ENCODE results near the gene LRIT1.

Gene LRIT1

GRCh38 chr10:84204610-84205009 is 36.7 kb downstream of the LRIT1 start:
- TF ChIP-seq FOXP2 (optimal IDR thresholded peaks at IDR 0.05; ENCODE audit: borderline replicate concordance, extremely low read depth, extremely low read length, insufficient read depth) (no peak), TAF1 (IDR thresholded peaks at IDR 0.05; ENCODE audit: borderline replicate concordance, insufficient read depth, low read length) (no peak), REST (IDR thresholded peaks at IDR 0.05; ENCODE audit: insufficient read depth in 1 of 2, low read depth in 2 of 2, low read length in 2 of 2) (no peak)

- TF ChIP-seq POLR2AphosphoS5 (IDR thresholded peaks at IDR 0.05; ENCODE audit: low read depth, low read length) (no peak), FOXP2 (optimal IDR thresholded peaks at IDR 0.05; ENCODE audit: borderline replicate concordance, extremely low read depth, extremely low read length, insufficient read depth) (no peak), TAF1 (IDR thresholded peaks at IDR 0.05; ENCODE audit: borderline replicate concordance, insufficient read depth, low read length) (no peak), SIN3A (IDR thresholded peaks at IDR 0.05; ENCODE audit: borderline replicate concordance, insufficient read depth, low read length) (no peak), REST (IDR thresholded peaks at IDR 0.05; ENCODE audit: insufficient read depth in 1 of 2, low read depth in 2 of 2, low read length in 2 of 2) (no peak)
These were observed 37.2 kb downstream of the LRIT1 start for GRCh38 chr10:84204122-84204521.

GRCh38 chr10:84202349-84202748 is 39.0 kb downstream of the LRIT1 start:
- TF ChIP-seq REST (IDR thresholded peaks at IDR 0.05; ENCODE audit: insufficient read depth in 1 of 2, low read depth in 2 of 2, low read length in 2 of 2) (no peak), POLR2AphosphoS5 (IDR thresholded peaks at IDR 0.05; ENCODE audit: low read depth, low read length) (no peak)

- TF ChIP-seq FOXP2 (optimal IDR thresholded peaks at IDR 0.05; ENCODE audit: borderline replicate concordance, extremely low read depth, extremely low read length, insufficient read depth) (no peak), REST (IDR thresholded peaks at IDR 0.05; ENCODE audit: insufficient read depth in 1 of 2, low read depth in 2 of 2, low read length in 2 of 2) (no peak), TAF1 (IDR thresholded peaks at IDR 0.05; ENCODE audit: borderline replicate concordance, insufficient read depth, low read length) (no peak), SIN3A (IDR thresholded peaks at IDR 0.05; ENCODE audit: borderline replicate concordance, insufficient read depth, low read length) (no peak), POLR2AphosphoS5 (IDR thresholded peaks at IDR 0.05; ENCODE audit: low read depth, low read length) (no peak)
These were observed 39.7 kb downstream of the LRIT1 start for GRCh38 chr10:84201682-84202081.

- TF ChIP-seq REST (IDR thresholded peaks at IDR 0.05; ENCODE audit: insufficient read depth in 1 of 2, low read depth in 2 of 2, low read length in 2 of 2) (no peak), FOXP2 (optimal IDR thresholded peaks at IDR 0.05; ENCODE audit: borderline replicate concordance, extremely low read depth, extremely low read length, insufficient read depth) (no peak), TAF1 (IDR thresholded peaks at IDR 0.05; ENCODE audit: borderline replicate concordance, insufficient read depth, low read length) (no peak), SIN3A (IDR thresholded peaks at IDR 0.05; ENCODE audit: borderline replicate concordance, insufficient read depth, low read length) (no peak), POLR2AphosphoS5 (IDR thresholded peaks at IDR 0.05; ENCODE audit: low read depth, low read length) (no peak)
These were observed 40.1 kb downstream of the LRIT1 start for GRCh38 chr10:84201244-84201606.

All from PFSK-1 (cell line).